WTC11 (cell line): ENCODE data around the gene SCAF8. TPM values are rescaled to one million over a fixed set of nuclear protein-coding genes. Genes with fewer than 3 reads are reported as not detected.

Experiments used
- ATAC-seq: fragments of 200-7000 bp; cut with Tn5 transposase; 2 replicates; pipeline ENCODE4 v1.10.0; 2021; ENCODE audit warnings: mild to moderate bottlenecking, moderate library complexity
- CTCF ChIA-PET: fragments of 300-600 bp; sonication (Branson Sonifier 250); formaldehyde crosslinking; loops from one replicate; lab custom pipeline; 2021; ENCODE audit warnings: antibody characterized with exemption; lab: Charles Lee
- POLR2A ChIA-PET: fragments of 350-600 bp; sonication (Branson Sonifier 250); formaldehyde crosslinking; loops from one replicate; lab custom pipeline; 2021; ENCODE audit warnings: antibody characterized with exemption; lab: Charles Lee
- DNase-seq: peaks from one replicate; pipeline ENCODE4 v3.0.0; 2021; ENCODE audit warnings: low spot score
- H3K27ac Mint-ChIP-seq: 2 replicates; pipeline ENCODE4 v1.8.0; 2021; ENCODE audit warnings: mixed read lengths
- H3K27me3 Mint-ChIP-seq: 2 replicates; pipeline ENCODE4 v1.8.0; 2021; ENCODE audit warnings: low read depth, mild to moderate bottlenecking, moderate library complexity, mixed read lengths
- H3K36me3 Mint-ChIP-seq: 2 replicates; pipeline ENCODE4 v1.8.0; 2021; ENCODE audit warnings: mixed read lengths
- H3K4me1 Mint-ChIP-seq: 2 replicates; pipeline ENCODE4 v1.8.0; 2022; ENCODE audit warnings: mixed read lengths
- H3K4me3 Mint-ChIP-seq: 2 replicates; pipeline ENCODE4 v1.8.0; 2021; ENCODE audit warnings: mild to moderate bottlenecking, moderate library complexity, mixed read lengths
- H3K9me3 Mint-ChIP-seq: 2 replicates; pipeline ENCODE4 v1.8.0; 2021; ENCODE audit warnings: mixed read lengths
- OVOL2 ChIP-seq: fragments of 250-450 bp; sonication (Bioruptor Pico); IDR thresholded peaks from 2 replicates; pipeline ENCODE4 v1.9.0; 2021; ENCODE audit warnings: mild to moderate bottlenecking, borderline replicate concordance
- SOX15 ChIP-seq: fragments of 250-450 bp; sonication (Bioruptor Pico); IDR thresholded peaks from 2 replicates; pipeline ENCODE4 v1.9.0; 2021; ENCODE audit warnings: mild to moderate bottlenecking
- TEAD1 ChIP-seq: sonication (generic); formaldehyde crosslinking; IDR thresholded peaks from 2 replicates; pipeline ENCODE4 v1.8.0; 2022; ENCODE audit warnings: mild to moderate bottlenecking, missing genetic modification reagents
- TP53 ChIP-seq: sonication (generic); formaldehyde crosslinking; IDR thresholded peaks from 2 replicates; pipeline ENCODE4 v1.8.1; 2023; ENCODE audit warnings: mild to moderate bottlenecking, missing genetic modification reagents
- ZNF671 ChIP-seq: fragments of 250-450 bp; sonication (Bioruptor Pico); IDR thresholded peaks from 2 replicates; pipeline ENCODE4 v1.8.0; 2021; ENCODE audit warnings: mild to moderate bottlenecking
- total RNA-seq: library from RNA; stranded (reverse); gene quantifications from 3 replicates; pipeline ENCODE4 v1.2.3, GENCODE V29; 2021
- TF ChIP-seq, protein P1 (sequence below): sonication (generic); formaldehyde crosslinking; IDR thresholded peaks from 2 replicates; pipeline ENCODE4 v1.8.1; 2023; ENCODE audit warnings: mild to moderate bottlenecking, missing genetic modification reagents, borderline replicate concordance
- TF ChIP-seq, protein P2 (sequence below): fragments of 250-450 bp; sonication (Bioruptor Pico); IDR thresholded peaks from 2 replicates; pipeline ENCODE4 v1.9.0; 2021; ENCODE audit warnings: mild to moderate bottlenecking
- TF ChIP-seq, protein P3 (sequence below): sonication (generic); formaldehyde crosslinking; IDR thresholded peaks from 2 replicates; pipeline ENCODE4 v1.8.1; 2023; ENCODE audit warnings: mild to moderate bottlenecking, missing genetic modification reagents, moderate library complexity
- TF ChIP-seq, protein P4 (sequence below): sonication (generic); formaldehyde crosslinking; IDR thresholded peaks from 2 replicates; pipeline ENCODE4 v1.8.1; 2022; ENCODE audit warnings: missing genetic modification reagents, borderline replicate concordance
- TF ChIP-seq, protein P5 (sequence below): sonication (generic); formaldehyde crosslinking; IDR thresholded peaks from 2 replicates; pipeline ENCODE4 v1.8.0; 2022; ENCODE audit warnings: mild to moderate bottlenecking, missing genetic modification reagents
- TF ChIP-seq, protein P6 (sequence below): sonication (generic); formaldehyde crosslinking; IDR thresholded peaks from 2 replicates; pipeline ENCODE4 v1.8.1; 2022; ENCODE audit warnings: mild to moderate bottlenecking, missing genetic modification reagents, moderate library complexity, borderline replicate concordance
- TF ChIP-seq, protein P7 (sequence below): sonication (generic); formaldehyde crosslinking; IDR thresholded peaks from 2 replicates; pipeline ENCODE4 v1.8.1; 2023; ENCODE audit warnings: mild to moderate bottlenecking, missing genetic modification reagents

SCAF8 gene
- total RNA-seq, 1 experiment from 2014 or later = 40.7 TPM

DNA sequence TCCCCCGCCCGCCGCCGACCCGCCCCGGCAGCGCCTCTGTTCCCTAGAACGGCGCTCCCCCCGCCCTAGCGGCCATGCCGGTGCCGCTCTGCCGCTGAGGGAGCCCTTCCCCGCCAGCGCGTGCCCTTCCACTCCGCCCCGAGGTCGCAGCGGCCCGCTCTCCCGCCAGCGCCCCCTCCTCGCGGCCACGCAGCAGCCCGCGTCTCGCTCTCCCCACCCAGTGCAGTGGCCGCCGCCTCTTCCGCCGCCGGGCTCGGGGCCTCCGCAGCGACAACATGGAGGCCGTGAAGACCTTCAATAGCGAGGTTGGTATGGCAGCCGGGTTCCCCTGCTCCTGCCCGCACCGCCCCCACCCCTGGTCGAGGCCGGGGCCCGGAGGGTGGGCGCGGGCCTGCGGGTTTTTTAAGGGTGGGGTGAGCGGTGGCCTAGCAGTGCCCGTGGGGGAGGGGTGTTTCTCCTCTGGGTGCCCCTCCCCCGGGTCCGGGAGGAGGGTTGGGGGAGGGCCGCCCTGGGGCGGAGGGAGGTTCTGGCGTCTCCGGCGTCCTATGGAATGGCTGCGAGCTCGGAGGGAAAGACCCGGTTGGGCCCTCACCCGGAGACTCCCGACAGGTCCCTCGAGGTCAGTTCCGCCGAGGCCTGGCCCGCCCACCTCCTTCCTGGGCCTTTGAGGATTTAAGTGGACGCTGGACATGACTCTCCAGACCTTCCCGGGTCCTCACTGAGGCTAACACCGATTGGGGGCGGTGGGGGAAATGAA lies 588 bp downstream of the SCAF8 start (continued):
- TF ChIP-seq, protein P1, sequence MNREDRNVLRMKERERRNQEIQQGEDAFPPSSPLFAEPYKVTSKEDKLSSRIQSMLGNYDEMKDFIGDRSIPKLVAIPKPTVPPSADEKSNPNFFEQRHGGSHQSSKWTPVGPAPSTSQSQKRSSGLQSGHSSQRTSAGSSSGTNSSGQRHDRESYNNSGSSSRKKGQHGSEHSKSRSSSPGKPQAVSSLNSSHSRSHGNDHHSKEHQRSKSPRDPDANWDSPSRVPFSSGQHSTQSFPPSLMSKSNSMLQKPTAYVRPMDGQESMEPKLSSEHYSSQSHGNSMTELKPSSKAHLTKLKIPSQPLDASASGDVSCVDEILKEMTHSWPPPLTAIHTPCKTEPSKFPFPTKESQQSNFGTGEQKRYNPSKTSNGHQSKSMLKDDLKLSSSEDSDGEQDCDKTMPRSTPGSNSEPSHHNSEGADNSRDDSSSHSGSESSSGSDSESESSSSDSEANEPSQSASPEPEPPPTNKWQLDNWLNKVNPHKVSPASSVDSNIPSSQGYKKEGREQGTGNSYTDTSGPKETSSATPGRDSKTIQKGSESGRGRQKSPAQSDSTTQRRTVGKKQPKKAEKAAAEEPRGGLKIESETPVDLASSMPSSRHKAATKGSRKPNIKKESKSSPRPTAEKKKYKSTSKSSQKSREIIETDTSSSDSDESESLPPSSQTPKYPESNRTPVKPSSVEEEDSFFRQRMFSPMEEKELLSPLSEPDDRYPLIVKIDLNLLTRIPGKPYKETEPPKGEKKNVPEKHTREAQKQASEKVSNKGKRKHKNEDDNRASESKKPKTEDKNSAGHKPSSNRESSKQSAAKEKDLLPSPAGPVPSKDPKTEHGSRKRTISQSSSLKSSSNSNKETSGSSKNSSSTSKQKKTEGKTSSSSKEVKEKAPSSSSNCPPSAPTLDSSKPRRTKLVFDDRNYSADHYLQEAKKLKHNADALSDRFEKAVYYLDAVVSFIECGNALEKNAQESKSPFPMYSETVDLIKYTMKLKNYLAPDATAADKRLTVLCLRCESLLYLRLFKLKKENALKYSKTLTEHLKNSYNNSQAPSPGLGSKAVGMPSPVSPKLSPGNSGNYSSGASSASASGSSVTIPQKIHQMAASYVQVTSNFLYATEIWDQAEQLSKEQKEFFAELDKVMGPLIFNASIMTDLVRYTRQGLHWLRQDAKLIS (CRISPR knock-in tag) = 0 out of 2 replicates have a peak, but pooled peaks have one; percentile 24
- no peak for TF ChIP-seq SOX15 (CRISPR knock-in tag)
- TF ChIP-seq, protein P2, sequence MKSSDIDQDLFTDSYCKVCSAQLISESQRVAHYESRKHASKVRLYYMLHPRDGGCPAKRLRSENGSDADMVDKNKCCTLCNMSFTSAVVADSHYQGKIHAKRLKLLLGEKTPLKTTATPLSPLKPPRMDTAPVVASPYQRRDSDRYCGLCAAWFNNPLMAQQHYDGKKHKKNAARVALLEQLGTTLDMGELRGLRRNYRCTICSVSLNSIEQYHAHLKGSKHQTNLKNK (CRISPR knock-in tag) = peak; percentile 46; the same call in 1 of the 2 replicates
- TF ChIP-seq, protein P3, sequence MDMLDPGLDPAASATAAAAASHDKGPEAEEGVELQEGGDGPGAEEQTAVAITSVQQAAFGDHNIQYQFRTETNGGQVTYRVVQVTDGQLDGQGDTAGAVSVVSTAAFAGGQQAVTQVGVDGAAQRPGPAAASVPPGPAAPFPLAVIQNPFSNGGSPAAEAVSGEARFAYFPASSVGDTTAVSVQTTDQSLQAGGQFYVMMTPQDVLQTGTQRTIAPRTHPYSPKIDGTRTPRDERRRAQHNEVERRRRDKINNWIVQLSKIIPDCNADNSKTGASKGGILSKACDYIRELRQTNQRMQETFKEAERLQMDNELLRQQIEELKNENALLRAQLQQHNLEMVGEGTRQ (CRISPR knock-in tag) = no peak; the same call in 1 of the 2 replicates
- TF ChIP-seq, all 79 proteins: peak for 24

DNA sequence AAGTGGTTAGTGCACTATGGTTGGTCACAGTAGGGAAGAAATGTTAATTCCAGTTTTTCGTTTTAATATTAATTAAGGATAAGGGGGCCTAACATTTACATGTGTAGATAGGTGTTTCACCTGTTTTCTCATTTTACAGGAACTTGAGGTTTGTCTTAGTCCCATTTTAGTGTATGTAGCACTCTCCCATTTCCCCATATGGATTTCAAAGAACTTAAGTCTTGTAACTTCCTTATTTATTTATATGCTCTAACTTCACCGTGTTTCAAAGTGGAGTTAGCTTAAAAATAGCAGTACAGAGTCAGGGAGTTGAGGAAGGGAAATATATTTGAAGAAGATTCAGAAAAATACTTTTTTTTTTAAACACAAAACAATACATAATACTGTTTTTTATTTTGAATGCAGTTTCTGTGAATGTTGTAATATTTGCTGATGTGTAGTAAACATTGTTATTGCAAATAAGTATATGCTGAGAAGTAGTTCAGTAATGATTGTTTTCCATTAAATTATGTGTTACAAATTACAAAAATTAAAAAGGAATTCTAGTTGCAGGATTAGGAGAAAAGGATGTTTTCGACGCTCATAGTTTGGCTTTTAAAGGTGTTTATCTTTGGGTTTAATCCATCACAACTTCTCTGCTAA lies 3.5 kb downstream of the SCAF8 start:
- TF ChIP-seq TEAD1 (CRISPR knock-in tag) = no peak
- TF ChIP-seq, protein P4, sequence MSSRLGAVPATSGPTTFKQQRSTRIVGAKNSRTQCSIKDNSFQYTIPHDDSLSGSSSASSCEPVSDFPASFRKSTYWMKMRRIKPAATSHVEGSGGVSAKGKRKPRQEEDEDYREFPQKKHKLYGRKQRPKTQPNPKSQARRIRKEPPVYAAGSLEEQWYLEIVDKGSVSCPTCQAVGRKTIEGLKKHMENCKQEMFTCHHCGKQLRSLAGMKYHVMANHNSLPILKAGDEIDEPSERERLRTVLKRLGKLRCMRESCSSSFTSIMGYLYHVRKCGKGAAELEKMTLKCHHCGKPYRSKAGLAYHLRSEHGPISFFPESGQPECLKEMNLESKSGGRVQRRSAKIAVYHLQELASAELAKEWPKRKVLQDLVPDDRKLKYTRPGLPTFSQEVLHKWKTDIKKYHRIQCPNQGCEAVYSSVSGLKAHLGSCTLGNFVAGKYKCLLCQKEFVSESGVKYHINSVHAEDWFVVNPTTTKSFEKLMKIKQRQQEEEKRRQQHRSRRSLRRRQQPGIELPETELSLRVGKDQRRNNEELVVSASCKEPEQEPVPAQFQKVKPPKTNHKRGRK (CRISPR knock-in tag) = no peak
- TF ChIP-seq ZNF671 (CRISPR knock-in tag) = no peak
- TF ChIP-seq, protein P5, sequence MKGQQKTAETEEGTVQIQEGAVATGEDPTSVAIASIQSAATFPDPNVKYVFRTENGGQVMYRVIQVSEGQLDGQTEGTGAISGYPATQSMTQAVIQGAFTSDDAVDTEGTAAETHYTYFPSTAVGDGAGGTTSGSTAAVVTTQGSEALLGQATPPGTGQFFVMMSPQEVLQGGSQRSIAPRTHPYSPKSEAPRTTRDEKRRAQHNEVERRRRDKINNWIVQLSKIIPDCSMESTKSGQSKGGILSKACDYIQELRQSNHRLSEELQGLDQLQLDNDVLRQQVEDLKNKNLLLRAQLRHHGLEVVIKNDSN = no peak
- TF ChIP-seq TP53 = no peak
- TF ChIP-seq, protein P6, sequence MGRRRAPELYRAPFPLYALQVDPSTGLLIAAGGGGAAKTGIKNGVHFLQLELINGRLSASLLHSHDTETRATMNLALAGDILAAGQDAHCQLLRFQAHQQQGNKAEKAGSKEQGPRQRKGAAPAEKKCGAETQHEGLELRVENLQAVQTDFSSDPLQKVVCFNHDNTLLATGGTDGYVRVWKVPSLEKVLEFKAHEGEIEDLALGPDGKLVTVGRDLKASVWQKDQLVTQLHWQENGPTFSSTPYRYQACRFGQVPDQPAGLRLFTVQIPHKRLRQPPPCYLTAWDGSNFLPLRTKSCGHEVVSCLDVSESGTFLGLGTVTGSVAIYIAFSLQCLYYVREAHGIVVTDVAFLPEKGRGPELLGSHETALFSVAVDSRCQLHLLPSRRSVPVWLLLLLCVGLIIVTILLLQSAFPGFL (CRISPR knock-in tag) = no peak
- TF ChIP-seq, protein P7, sequence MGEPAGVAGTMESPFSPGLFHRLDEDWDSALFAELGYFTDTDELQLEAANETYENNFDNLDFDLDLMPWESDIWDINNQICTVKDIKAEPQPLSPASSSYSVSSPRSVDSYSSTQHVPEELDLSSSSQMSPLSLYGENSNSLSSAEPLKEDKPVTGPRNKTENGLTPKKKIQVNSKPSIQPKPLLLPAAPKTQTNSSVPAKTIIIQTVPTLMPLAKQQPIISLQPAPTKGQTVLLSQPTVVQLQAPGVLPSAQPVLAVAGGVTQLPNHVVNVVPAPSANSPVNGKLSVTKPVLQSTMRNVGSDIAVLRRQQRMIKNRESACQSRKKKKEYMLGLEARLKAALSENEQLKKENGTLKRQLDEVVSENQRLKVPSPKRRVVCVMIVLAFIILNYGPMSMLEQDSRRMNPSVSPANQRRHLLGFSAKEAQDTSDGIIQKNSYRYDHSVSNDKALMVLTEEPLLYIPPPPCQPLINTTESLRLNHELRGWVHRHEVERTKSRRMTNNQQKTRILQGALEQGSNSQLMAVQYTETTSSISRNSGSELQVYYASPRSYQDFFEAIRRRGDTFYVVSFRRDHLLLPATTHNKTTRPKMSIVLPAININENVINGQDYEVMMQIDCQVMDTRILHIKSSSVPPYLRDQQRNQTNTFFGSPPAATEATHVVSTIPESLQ (CRISPR knock-in tag) = no peak
- no peak for TF ChIP-seq OVOL2 (CRISPR knock-in tag)
- H3K9me3 Mint-ChIP-seq = no peaks in the 10 kb centered on the region
- ChIA-PET CTCF (no interaction called here), POLR2A (interaction anchor here (0.7 kb wide), 1 partner anchor 31 kb away, joined by 7 read pairs; no protein-coding TSS in a partner anchor)
- no peaks in the 10 kb centered on the region for H3K27me3 Mint-ChIP-seq
- ATAC-seq = no peak
- peak overlapping the region; percentile 93 for H3K27ac Mint-ChIP-seq
- peaks cover 67% of the 10 kb centered on the region for H3K4me1 Mint-ChIP-seq
- H3K36me3 Mint-ChIP-seq = peaks cover 9% of the 10 kb centered on the region
- no peak for DNase-seq
- H3K4me3 Mint-ChIP-seq = no peak overlapping the region; the same call in 1 of the 2 replicates
